Vagina (tissue), 2 donors: ENCODE measurements around the gene MOGAT3. TPM values are rescaled to one million over a fixed set of nuclear protein-coding genes. Genes with fewer than 3 reads are reported as not detected.
A peak's percentile ranks its signal among the peaks of the same experiment; 100 is the strongest.

Experiments used
- DNase-seq, 2 donors: peaks; one replicate each; pipeline ENCODE4 v3.0.0-alpha.2; 2017; ENCODE audit errors: extremely low spot score in 2 of 2
- H3K27ac ChIP-seq: fragments of 200-600 bp; sonication (generic); one replicate; pipeline ENCODE4 v1.5.1; 2019
- H3K27me3 ChIP-seq: fragments of 200-600 bp; sonication (generic); one replicate; pipeline ENCODE4 v1.5.1; 2019
- H3K36me3 ChIP-seq, 2 donors: fragments of 200-600 bp; sonication (generic); one replicate each; pipeline ENCODE4 v1.5.1; 2017 to 2019
- H3K4me1 ChIP-seq: fragments of 200-600 bp; sonication (generic); one replicate; pipeline ENCODE4 v1.5.1; 2019
- H3K4me3 ChIP-seq, 2 donors: fragments of 200-600 bp; sonication (generic); 1 replicate in 1 of 2; 2 replicates in 1 of 2; pipeline ENCODE4 v1.5.1; 2016 to 2019
- H3K9me3 ChIP-seq: fragments of 200-600 bp; sonication (generic); one replicate; pipeline ENCODE4 v1.5.1; 2019
- CTCF ChIP-seq, 3 experiments: fragments of 450-650 bp in 2 of 3; fragments of 200-600 bp in 1 of 3; sonication (generic) in 1 of 3; IDR thresholded peaks; one replicate each; pipeline ENCODE4 v1.5.1; 2017 to 2019; ENCODE audit warnings: antibody characterized with exemption in 3 of 3, mild to moderate bottlenecking in 2 of 3, moderate library complexity in 2 of 3
- POLR2A ChIP-seq, 2 donors: fragments of 450-650 bp; IDR thresholded peaks; one replicate each; pipeline ENCODE4 v1.6.1; 2017; ENCODE audit warnings: antibody characterized with exemption in 2 of 2, mild to moderate bottlenecking in 2 of 2, moderate library complexity in 2 of 2
- POLR2AphosphoS5 ChIP-seq, 2 donors: sonication (generic); formaldehyde crosslinking; IDR thresholded peaks; one replicate each; pipeline ENCODE4 v1.9.0; 2017; ENCODE audit warnings: antibody characterized with exemption in 2 of 2, mild to moderate bottlenecking in 2 of 2, low read depth in 1 of 2; ENCODE audit not compliant: insufficient read depth in 1 of 2
- intact Hi-C: fragments of 100-400 bp; cut with DNase I; formaldehyde crosslinking; loops from one replicate; pipeline ENCODE4 v1.15.1; 2023
- total RNA-seq: library from RNA; depleted of rRNA; stranded (reverse); fragments of >200 nt; gene quantifications from one replicate; pipeline ENCODE4 v1.2.3, GENCODE V29; 2016

MOGAT3 gene
- total RNA-seq, 1 donor from 2014 or later = not detected

DNA sequence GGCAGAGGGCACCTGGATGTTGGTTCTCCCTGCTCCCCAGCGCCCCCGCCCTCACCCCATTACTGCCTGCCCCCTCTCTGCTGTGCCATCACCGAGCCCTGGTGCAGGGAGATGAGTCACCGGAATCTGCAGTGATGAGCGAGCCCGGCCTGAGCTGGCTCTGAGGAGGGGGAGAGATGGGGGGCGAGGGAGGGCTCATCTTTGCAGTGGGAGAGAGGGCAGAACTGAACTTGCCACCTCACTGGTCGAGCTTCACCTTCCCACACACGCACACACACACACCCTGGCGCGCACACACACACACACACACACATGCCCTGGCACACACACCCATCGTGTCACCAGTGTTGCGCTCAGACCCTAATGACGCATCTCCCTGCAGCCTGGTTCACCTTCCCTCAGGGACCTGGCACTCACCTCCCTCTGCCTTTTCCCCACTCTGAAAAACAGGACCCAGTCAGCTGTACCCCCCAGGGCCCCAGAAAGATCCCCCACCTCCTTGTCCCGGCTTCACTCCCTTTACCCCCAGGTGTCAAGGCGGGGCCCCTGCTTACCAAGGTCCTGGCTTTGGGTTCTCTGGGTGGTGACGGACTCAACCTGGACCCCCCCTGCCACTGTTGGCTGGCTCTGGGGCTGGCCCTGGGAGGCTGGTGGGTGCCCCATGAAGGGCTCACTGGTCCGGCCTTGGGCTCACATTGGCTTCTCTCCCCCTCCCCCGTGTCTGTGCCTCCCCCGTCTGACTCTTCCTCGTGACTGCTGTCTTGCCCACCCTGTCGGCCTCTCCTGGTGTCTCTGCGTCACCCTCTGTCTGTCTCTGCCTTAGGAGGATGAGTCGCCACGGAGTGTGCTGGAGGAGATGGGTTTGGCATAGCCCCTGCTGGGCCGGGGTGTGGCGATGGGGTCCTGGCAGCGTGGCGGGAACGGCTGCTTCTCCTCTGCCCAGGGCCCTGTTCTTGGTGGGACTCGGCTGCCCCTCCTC lies 40.9 kb downstream of the MOGAT3 start:
- H3K4me3 ChIP-seq = no peak overlapping the region
- intact Hi-C loops = no loop called here

GRCh38 chr7:101156866-101157589 lies 43.8 kb downstream of the MOGAT3 start:
- H3K4me1 ChIP-seq = peaks cover 15% of the 10 kb centered on the region
- no peak for TF ChIP-seq POLR2A (IDR thresholded peaks at IDR 0.05)
- no peak for TF ChIP-seq POLR2AphosphoS5 (IDR thresholded peaks at IDR 0.05; ENCODE audit: insufficient read depth in 1 of 2, low read depth in 1 of 2)
- TF ChIP-seq CTCF (IDR thresholded peaks at IDR 0.05) = no peak
- H3K36me3 ChIP-seq = peaks cover 0 to 29% of the 10 kb centered on the region in 2 donors
- no peak overlapping the region for H3K27ac ChIP-seq
- intact Hi-C loops = no loop called here
- no peaks in the 10 kb centered on the region for H3K9me3 ChIP-seq
- no peak overlapping the region for H3K4me3 ChIP-seq
- no peak for DNase-seq
- H3K27me3 ChIP-seq = no peaks in the 10 kb centered on the region

More for the DNA sequence above, 40.9 kb downstream of the MOGAT3 start:
- no peak for DNase-seq
- peaks cover 3% of the 10 kb centered on the region for H3K27me3 ChIP-seq
- H3K27ac ChIP-seq = no peak overlapping the region
- no peak for TF ChIP-seq CTCF (IDR thresholded peaks at IDR 0.05)
- TF ChIP-seq POLR2A (IDR thresholded peaks at IDR 0.05) = no peak
- no peak for TF ChIP-seq POLR2AphosphoS5 (IDR thresholded peaks at IDR 0.05; ENCODE audit: insufficient read depth in 1 of 2, low read depth in 1 of 2)
- H3K4me1 ChIP-seq = peaks cover 39% of the 10 kb centered on the region
- peaks cover 0 to 29% of the 10 kb centered on the region in 2 donors for H3K36me3 ChIP-seq
- no peaks in the 10 kb centered on the region for H3K9me3 ChIP-seq

DNA sequence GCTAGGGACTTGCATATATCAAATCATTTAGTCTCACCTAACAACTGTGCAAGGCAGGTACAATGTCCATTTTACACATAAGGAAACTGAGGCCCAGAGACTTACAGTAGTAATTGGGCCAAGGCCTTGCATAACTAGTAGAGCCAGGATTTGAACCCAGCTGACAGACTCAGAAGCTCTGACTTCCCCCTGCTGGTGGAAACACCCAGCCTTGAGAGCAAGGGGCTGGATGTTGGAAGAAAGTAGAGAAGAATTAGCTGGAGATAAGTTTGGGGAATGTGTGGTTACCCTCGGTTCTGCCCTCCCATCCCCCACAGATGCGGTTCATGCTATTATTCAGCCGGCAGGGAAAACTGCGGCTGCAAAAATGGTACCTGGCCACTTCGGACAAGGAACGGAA lies 44.6 kb downstream of the MOGAT3 start:
- Histone ChIP-seq H3K9me3 (no peaks in the 10 kb centered on the region), H3K27ac (no peak overlapping the region), H3K4me3 (no peak overlapping the region), H3K27me3 (no peaks in the 10 kb centered on the region), H3K36me3 (peaks cover 0 to 29% of the 10 kb centered on the region in 2 donors), H3K4me1 (peaks cover 15% of the 10 kb centered on the region)
- no peak for DNase-seq
- TF ChIP-seq POLR2A (IDR thresholded peaks at IDR 0.05) (no peak), POLR2AphosphoS5 (IDR thresholded peaks at IDR 0.05; ENCODE audit: insufficient read depth in 1 of 2, low read depth in 1 of 2) (no peak), CTCF (IDR thresholded peaks at IDR 0.05) (no peak)
- intact Hi-C loops = no loop called here

GRCh38 chr7:101155303-101155702 lies 45.5 kb downstream of the MOGAT3 start:
- TF ChIP-seq POLR2A (IDR thresholded peaks at IDR 0.05) (no peak), POLR2AphosphoS5 (IDR thresholded peaks at IDR 0.05; ENCODE audit: insufficient read depth in 1 of 2, low read depth in 1 of 2) (no peak), CTCF (IDR thresholded peaks at IDR 0.05) (no peak)
- no peak overlapping the region for H3K27ac ChIP-seq
- intact Hi-C loops = no loop called here
- no peaks in the 10 kb centered on the region for H3K9me3 ChIP-seq
- H3K4me3 ChIP-seq = peak overlapping the region; percentile 71 to 84
- no peak for DNase-seq
- H3K36me3 ChIP-seq = peaks cover 0 to 23% of the 10 kb centered on the region in 2 donors
- H3K27me3 ChIP-seq = no peaks in the 10 kb centered on the region
- H3K4me1 ChIP-seq = peaks cover 15% of the 10 kb centered on the region
